Heart right ventricle (tissue), 16 donors: ENCODE results near the gene POU3F1. TPM values are rescaled to one million over a fixed set of nuclear protein-coding genes. Genes with fewer than 3 reads are reported as not detected.

Experiments
- ATAC-seq, 8 donors: fragments of 200-7000 bp; cut with Tn5 transposase; one replicate each; pipeline ENCODE4 v1.9.1; 2020; ENCODE audit warnings: mild to moderate bottlenecking in 8 of 8, moderate library complexity in 8 of 8, moderate number of reproducible peaks in 1 of 8
- DNase-seq, 2 donors: peaks; one replicate each; pipeline ENCODE4 v3.0.0-alpha.2; 2020
- H3K27ac ChIP-seq, 10 donors: fragments of 200-600 bp; sonication (generic) in 2 of 10; one replicate each; pipeline versions ENCODE4 v1.5.0 to v1.8.0; 2020 to 2022; ENCODE audit warnings: mild to moderate bottlenecking in 3 of 10
- H3K27me3 ChIP-seq, 7 donors: fragments of 200-600 bp; one replicate each; pipeline ENCODE4 v1.8.0; 2021 to 2022; ENCODE audit warnings: mild to moderate bottlenecking in 2 of 7
- H3K36me3 ChIP-seq, 9 donors: fragments of 200-600 bp; sonication (generic) in 1 of 9; one replicate each; pipeline versions ENCODE4 v1.5.0 to v1.8.0; 2020 to 2022; ENCODE audit warnings: mild to moderate bottlenecking in 2 of 9
- H3K4me1 ChIP-seq, 9 donors: fragments of 200-600 bp; sonication (generic) in 1 of 9; one replicate each; pipeline versions ENCODE4 v1.5.0 to v1.8.0; 2020 to 2022; ENCODE audit warnings: mild to moderate bottlenecking in 4 of 9
- H3K4me3 ChIP-seq, 10 donors: fragments of 200-600 bp; sonication (generic) in 2 of 10; one replicate each; pipeline versions ENCODE4 v1.5.0 to v1.8.0; 2020 to 2022; ENCODE audit warnings: mild to moderate bottlenecking in 7 of 10, moderate library complexity in 2 of 10
- H3K9me3 ChIP-seq, 11 donors: fragments of 200-600 bp in 10 of 11; sonication (generic) in 2 of 11; one replicate each; pipeline versions ENCODE4 v1.5.0 to v1.8.0; 2013 to 2022; ENCODE audit warnings: mild to moderate bottlenecking in 2 of 11, control low read depth in 1 of 11, moderate library complexity in 1 of 11
- WGBS, 2 donors: extraction: QIAGEN DNeasy Blood & Tissue Kit; methylation state at CpG; one replicate each; pipeline ENCODE4 v1.1.7; 2013; ENCODE audit warnings: inconsistent platforms in 1 of 2; 5-methylcytosine and 5-hydroxymethylcytosine counted together
- intact Hi-C, 10 donors: fragments of 100-400 bp; cut with DNase I; formaldehyde crosslinking; loops; one replicate each; pipeline versions ENCODE4 v1.11.1 to v1.14.2; 2022
- polyA plus RNA-seq, 2 donors: library from polyadenylated mRNA; stranded (reverse); fragments of 200-250 nt; gene quantifications; one replicate each; pipeline ENCODE4 v1.2.3, GENCODE V29; 2013
- total RNA-seq, 10 donors: library from RNA; stranded (reverse); fragmentation: NEBNext Ultra II Directional in 3 of 10; extraction: Animal tissue kit (Norgen Biotek cat#: 25700) in 3 of 10; gene quantifications; one replicate each; pipeline versions ENCODE4 v1.2.1 to v1.2.4, GENCODE V29; 2021 to 2023
- TF ChIP-seq, protein P1 (sequence below), 9 donors: fragments of 200-600 bp; sonication (generic) in 2 of 9; IDR thresholded peaks; one replicate each; pipeline versions ENCODE4 v1.5.0 to v1.8.0; 2021 to 2022; ENCODE audit warnings: antibody characterized with exemption in 9 of 9, mild to moderate bottlenecking in 5 of 9, moderate library complexity in 1 of 9
- donor health status: Arrhythmogenic right ventricular cardiomyopathy.
- donor health status: ischemic (EF 13 %, LVEDD 7.1; RV severe dilation, severe dysfunction).
- donor health status: healthy with polysubstance abuse.
- donor health status: DM: no; HTN: yes; CAD: no.
- donor health status: DM: no; HTN: no; CAD: no.
- donor health status: ischemic (EF 25% LVEDD 6.9; RV normal size, moderate dysfunction).
- donor health status: ischemic (EF 25% LVEDD 5.7; RV mildly dilated, moderate dysfunction).
- donor health status: healthy.
- donor health status: DM: yes; HTN: yes; CAD: no.
- donor health status: Ischemic cardiomyopathy.
- donor health status: ischemic (EF 35%, LVEDD 5.7; RV mildly dilated, moderate dysfunction).
- donor health status: nonischemic (EF 11% LVEDD 7.7; RV severe dilation, severe dysfunction).
- donor health status: DM: yes; HTN: yes; CAD: no.
- donor health status: PGD.
- donor health status: ischemic (EF 29% LVEDD 5.4; RV normal size, mild dysfunction).
- donor health status: nonischemic (EF 23%, LVEDD 6.1; RV moderate dilation, normal function).

POU3F1 gene
- total and polyA plus RNA-seq, 12 donors, result 0.03 to 0.22 (median 0.13) TPM; not detected in 9

GRCh38 chr1:38084113-38084512 is 37.5 kb upstream of the POU3F1 start:
- ATAC-seq (no peak), DNase-seq (no peak)
- Histone ChIP-seq H3K4me3 (no peak overlapping the region), H3K4me1 (peaks cover 0 to 15% (median 5%) of the 10 kb centered on the region in 9 donors), H3K36me3 (no peaks in the 10 kb centered on the region), H3K27me3 (peaks cover 0 to 16% (median 4%) of the 10 kb centered on the region in 7 donors), H3K27ac (no peak overlapping the region), H3K9me3 (no peaks in the 10 kb centered on the region)
- intact Hi-C loops, result no loop called here
- WGBS, 2 donors, result 79 to 83% methylated on average over 2 of the region's 2 CpGs
- TF ChIP-seq, protein P1, sequence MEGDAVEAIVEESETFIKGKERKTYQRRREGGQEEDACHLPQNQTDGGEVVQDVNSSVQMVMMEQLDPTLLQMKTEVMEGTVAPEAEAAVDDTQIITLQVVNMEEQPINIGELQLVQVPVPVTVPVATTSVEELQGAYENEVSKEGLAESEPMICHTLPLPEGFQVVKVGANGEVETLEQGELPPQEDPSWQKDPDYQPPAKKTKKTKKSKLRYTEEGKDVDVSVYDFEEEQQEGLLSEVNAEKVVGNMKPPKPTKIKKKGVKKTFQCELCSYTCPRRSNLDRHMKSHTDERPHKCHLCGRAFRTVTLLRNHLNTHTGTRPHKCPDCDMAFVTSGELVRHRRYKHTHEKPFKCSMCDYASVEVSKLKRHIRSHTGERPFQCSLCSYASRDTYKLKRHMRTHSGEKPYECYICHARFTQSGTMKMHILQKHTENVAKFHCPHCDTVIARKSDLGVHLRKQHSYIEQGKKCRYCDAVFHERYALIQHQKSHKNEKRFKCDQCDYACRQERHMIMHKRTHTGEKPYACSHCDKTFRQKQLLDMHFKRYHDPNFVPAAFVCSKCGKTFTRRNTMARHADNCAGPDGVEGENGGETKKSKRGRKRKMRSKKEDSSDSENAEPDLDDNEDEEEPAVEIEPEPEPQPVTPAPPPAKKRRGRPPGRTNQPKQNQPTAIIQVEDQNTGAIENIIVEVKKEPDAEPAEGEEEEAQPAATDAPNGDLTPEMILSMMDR (IDR thresholded peaks at IDR 0.05), result no peak

- Histone ChIP-seq H3K36me3 (no peaks in the 10 kb centered on the region), H3K27ac (no peak overlapping the region), H3K4me1 (peaks cover 0 to 15% (median 5%) of the 10 kb centered on the region in 9 donors), H3K4me3 (no peak overlapping the region), H3K9me3 (no peaks in the 10 kb centered on the region), H3K27me3 (peaks cover 0 to 12% (median 3%) of the 10 kb centered on the region in 7 donors)
- ATAC-seq (no peak), DNase-seq (no peak)
- WGBS, 2 donors, result 56 to 75% methylated on average over 7 of the region's 7 CpGs
- TF ChIP-seq, protein P1 (IDR thresholded peaks at IDR 0.05), result no peak
- intact Hi-C loops, result no loop called here
Observed at GRCh38 chr1:38083541-38083940, 36.9 kb upstream of the POU3F1 start.

GRCh38 chr1:38082769-38083263 is 36.2 kb upstream of the POU3F1 start:
- no peaks in the 10 kb centered on the region for H3K36me3 ChIP-seq
- TF ChIP-seq, protein P1 (IDR thresholded peaks at IDR 0.05), result no peak
- no peak overlapping the region for H3K4me3 ChIP-seq
- peaks cover 0 to 7% (median 0%) of the 10 kb centered on the region in 7 donors for H3K27me3 ChIP-seq
- ATAC-seq, result no peak
- WGBS, 2 donors, result 72 to 74% methylated on average over 3 of the region's 3 CpGs
- no peak overlapping the region for H3K27ac ChIP-seq
- intact Hi-C loops, result no loop called here
- no peak for DNase-seq
- H3K4me1 ChIP-seq, result peaks cover 0 to 15% (median 5%) of the 10 kb centered on the region in 9 donors
- no peaks in the 10 kb centered on the region for H3K9me3 ChIP-seq

DNA sequence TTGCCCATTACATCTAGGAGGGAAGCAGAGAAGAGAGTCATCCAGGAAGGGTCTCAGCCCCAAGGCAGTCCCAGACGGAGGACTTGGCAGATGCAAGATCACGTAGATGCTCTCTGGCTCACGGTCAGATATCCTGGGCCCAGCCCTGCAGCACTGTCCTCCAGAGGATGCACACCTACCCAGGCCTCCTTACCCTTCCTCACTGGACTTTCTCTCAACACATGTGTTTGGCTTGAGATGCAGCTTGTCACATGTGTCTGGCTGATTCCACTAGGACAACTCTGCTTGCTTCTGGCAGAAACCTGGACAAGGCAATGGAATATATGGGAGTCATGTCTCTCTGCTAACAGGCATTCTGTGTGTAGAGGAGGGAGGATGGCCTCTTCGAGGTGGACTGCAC is 32.4 kb upstream of the POU3F1 start:
- ATAC-seq (no peak), DNase-seq (no peak)
- intact Hi-C loops, result no loop called here
- 68 to 76% methylated on average over 4 of the region's 4 CpGs for WGBS, 2 donors
- Histone ChIP-seq H3K4me1 (peaks cover 0 to under 1% (median 0%) of the 10 kb centered on the region in 9 donors), H3K9me3 (no peaks in the 10 kb centered on the region), H3K4me3 (no peak overlapping the region), H3K27ac (no peak overlapping the region), H3K27me3 (peaks cover 0 to 23% (median 5%) of the 10 kb centered on the region in 7 donors), H3K36me3 (no peaks in the 10 kb centered on the region)
- TF ChIP-seq, protein P1 (IDR thresholded peaks at IDR 0.05), result no peak
